Keratinocyte (primary cell): ENCODE measurements around the gene SDK2.

Source experiments
- EZH2 ChIP-seq: IDR thresholded peaks from one replicate; pipeline ENCODE4 v1.6.1; 2012; ENCODE audit warnings: inconsistent platforms, mild to moderate bottlenecking, low read length, moderate library complexity
- TF ChIP-seq, protein P1 (sequence below), 3 experiments: IDR thresholded peaks in 1 of 3; conservative IDR thresholded peaks in 1 of 3; optimal IDR thresholded peaks in 1 of 3; 2 replicates in 2 of 3; 3 replicates in 1 of 3; pipeline versions ENCODE3 to v1.5.1; 2011; ENCODE audit warnings: low read length in 3 of 3, mild to moderate bottlenecking in 3 of 3, moderate library complexity in 2 of 3, control low read depth in 1 of 3, inconsistent platforms in 1 of 3; ENCODE audit not compliant: insufficient read depth in 2 of 3; ENCODE audit errors: extremely low read depth in 1 of 3

DNA sequence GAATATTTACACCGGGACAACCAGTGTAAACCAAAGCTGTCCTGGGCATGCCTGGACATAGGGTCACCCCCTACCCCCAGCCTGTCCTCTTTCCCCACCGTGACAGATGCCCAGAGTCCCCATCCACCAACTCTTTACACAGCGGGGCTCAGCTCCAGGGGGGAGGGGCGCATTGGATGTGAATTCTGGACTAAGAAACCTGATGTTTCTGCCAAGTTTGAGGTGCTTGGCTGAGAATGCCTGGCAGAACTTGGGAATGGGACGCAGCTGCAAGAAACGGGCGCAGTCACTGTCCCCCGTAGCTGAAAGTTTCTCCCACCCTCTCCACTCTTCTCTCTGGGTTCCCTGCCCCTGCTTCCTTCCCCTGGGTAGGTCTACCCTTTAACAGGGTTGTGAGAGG lies 264.4 kb downstream of the SDK2 start:
- TF ChIP-seq, protein P1, sequence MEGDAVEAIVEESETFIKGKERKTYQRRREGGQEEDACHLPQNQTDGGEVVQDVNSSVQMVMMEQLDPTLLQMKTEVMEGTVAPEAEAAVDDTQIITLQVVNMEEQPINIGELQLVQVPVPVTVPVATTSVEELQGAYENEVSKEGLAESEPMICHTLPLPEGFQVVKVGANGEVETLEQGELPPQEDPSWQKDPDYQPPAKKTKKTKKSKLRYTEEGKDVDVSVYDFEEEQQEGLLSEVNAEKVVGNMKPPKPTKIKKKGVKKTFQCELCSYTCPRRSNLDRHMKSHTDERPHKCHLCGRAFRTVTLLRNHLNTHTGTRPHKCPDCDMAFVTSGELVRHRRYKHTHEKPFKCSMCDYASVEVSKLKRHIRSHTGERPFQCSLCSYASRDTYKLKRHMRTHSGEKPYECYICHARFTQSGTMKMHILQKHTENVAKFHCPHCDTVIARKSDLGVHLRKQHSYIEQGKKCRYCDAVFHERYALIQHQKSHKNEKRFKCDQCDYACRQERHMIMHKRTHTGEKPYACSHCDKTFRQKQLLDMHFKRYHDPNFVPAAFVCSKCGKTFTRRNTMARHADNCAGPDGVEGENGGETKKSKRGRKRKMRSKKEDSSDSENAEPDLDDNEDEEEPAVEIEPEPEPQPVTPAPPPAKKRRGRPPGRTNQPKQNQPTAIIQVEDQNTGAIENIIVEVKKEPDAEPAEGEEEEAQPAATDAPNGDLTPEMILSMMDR (optimal IDR thresholded peaks at IDR 0.05 in 1 of 3, IDR thresholded peaks at IDR 0.05 in 1 of 3, conservative IDR thresholded peaks at IDR 0.05 in 1 of 3; ENCODE audit: extremely low read depth in 1 of 3, insufficient read depth in 2 of 3, low read length in 3 of 3) = no peak
- no peak for TF ChIP-seq EZH2
